HG02678 (cell line): ENCODE results near the gene TXNRD1.
"Not testable (repeated sequence)": the region's sequence is repeated elsewhere in the genome, so short reads cannot be mapped to it uniquely, and the experiment has no call there.

Source experiments
- ATAC-seq: cut with Tn5 transposase; IDR thresholded peaks from one replicate; pipeline ENCODE4 v1.9.1; 2021; ENCODE audit warnings: mild to moderate bottlenecking, moderate library complexity; ENCODE audit not compliant: unreplicated experiment

Gene TXNRD1

GRCh38 chr12:104190641-104191176 is 24.9 kb upstream of the TXNRD1 start:
- no peak for ATAC-seq

- no peak for ATAC-seq
Measured at GRCh38 chr12:104197264-104197663, 18.3 kb upstream of the TXNRD1 start.

- no peak for ATAC-seq
Measured at GRCh38 chr12:104199964-104200363, 15.6 kb upstream of the TXNRD1 start.

- ATAC-seq: no peak
Measured at GRCh38 chr12:104201238-104202001, 14.2 kb upstream of the TXNRD1 start.

- ATAC-seq: no peak
Measured at GRCh38 chr12:104204690-104205480, 10.7 kb upstream of the TXNRD1 start.

- ATAC-seq: no peak
Measured at GRCh38 chr12:104207416-104208205, 8.0 kb upstream of the TXNRD1 start.

- no peak for ATAC-seq
Measured at GRCh38 chr12:104212516-104212915, 3.1 kb upstream of the TXNRD1 start.

GRCh38 chr12:104213952-104214351 is 1.6 kb upstream of the TXNRD1 start:
- no peak for ATAC-seq

GRCh38 chr12:104216521-104216924 is 944 bp downstream of the TXNRD1 start:
- no peak for ATAC-seq

GRCh38 chr12:104218506-104218905 is 2.9 kb downstream of the TXNRD1 start:
- not testable (repeated sequence) for ATAC-seq

- ATAC-seq: no peak
Measured at GRCh38 chr12:104218935-104219334, 3.4 kb downstream of the TXNRD1 start.

- no peak for ATAC-seq
Measured at GRCh38 chr12:104219361-104219892, 3.8 kb downstream of the TXNRD1 start.

- ATAC-seq: no peak
Measured at GRCh38 chr12:104219908-104220404, 4.4 kb downstream of the TXNRD1 start.

GRCh38 chr12:104220931-104221330 is 5.4 kb downstream of the TXNRD1 start:
- no peak for ATAC-seq

- ATAC-seq: no peak
Measured at GRCh38 chr12:104222976-104223375, 7.4 kb downstream of the TXNRD1 start.

GRCh38 chr12:104223712-104224111 is 8.1 kb downstream of the TXNRD1 start:
- ATAC-seq: no peak

- no peak for ATAC-seq
Measured at GRCh38 chr12:104226672-104227071, 11.1 kb downstream of the TXNRD1 start.

- no peak for ATAC-seq
Measured at GRCh38 chr12:104230304-104231095, 14.9 kb downstream of the TXNRD1 start.

- no peak for ATAC-seq
Measured at GRCh38 chr12:104232609-104233280, 17.2 kb downstream of the TXNRD1 start.
